B cell (primary cell): ENCODE results near the gene FBXL4. TPM values are rescaled to one million over a fixed set of nuclear protein-coding genes. Genes with fewer than 3 reads are reported as not detected.

Experiments used
- ATAC-seq: fragments of 200-7000 bp; cut with Tn5 transposase; one replicate; pipeline ENCODE4 v1.10.0; 2021; ENCODE audit warnings: low read depth, mild to moderate bottlenecking, moderate number of reproducible peaks, moderate library complexity
- CTCF ChIA-PET: fragments of 350-600 bp; sonication (Branson Sonifier 250); formaldehyde crosslinking; loops from one replicate; lab custom pipeline; 2021; ENCODE audit warnings: antibody characterized with exemption, inconsistent platforms; lab: Charles Lee
- POLR2A ChIA-PET: fragments of 350-600 bp; sonication (Branson Sonifier 250); formaldehyde crosslinking; loops from one replicate; lab custom pipeline; 2021; ENCODE audit warnings: antibody characterized with exemption; lab: Charles Lee
- DNase-seq: peaks from one replicate; pipeline ENCODE4 v3.0.0; 2013
- H2AFZ ChIP-seq: 2 replicates; pipeline ENCODE4 v1.6.1; 2012; ENCODE audit warnings: mild to moderate bottlenecking, low read depth, low read length; ENCODE audit not compliant: insufficient read depth, poor library complexity, severe bottlenecking
- H3K27ac ChIP-seq, 2 donors: 1 replicate in 1 of 2; 2 replicates in 1 of 2; pipeline ENCODE4 v1.5.1; 2012 to 2013; ENCODE audit warnings: low read length in 2 of 2, mild to moderate bottlenecking in 2 of 2, moderate library complexity in 1 of 2
- H3K27me3 ChIP-seq, 4 experiments: fragments of 200-600 bp in 1 of 4; sonication (generic) in 1 of 4; replicated peaks in 1 of 4; 1 replicate in 2 of 4; 2 replicates in 2 of 4; pipeline versions ENCODE4 v1.6.1 to v1.7.0; 2013 to 2016; ENCODE audit warnings: low read length in 3 of 4, mild to moderate bottlenecking in 2 of 4, mixed read lengths in 1 of 4, moderate library complexity in 1 of 4; ENCODE audit not compliant: insufficient read depth in 4 of 4, control insufficient read depth in 3 of 4; ENCODE audit errors: control extremely low read depth in 1 of 4
- H3K36me3 ChIP-seq, 2 experiments: replicated peaks in 1 of 2; 1 replicate in 1 of 2; 2 replicates in 1 of 2; pipeline versions ENCODE4 v1.6.1 to v1.7.1; 2013; ENCODE audit warnings: low read length in 1 of 2; ENCODE audit not compliant: insufficient read depth in 2 of 2, control insufficient read depth in 1 of 2; ENCODE audit errors: control extremely low read depth in 1 of 2, extremely low read depth in 1 of 2
- H3K4me1 ChIP-seq, 2 donors: fragments of 200-600 bp in 1 of 2; sonication (generic) in 1 of 2; 1 replicate in 1 of 2; 2 replicates in 1 of 2; pipeline versions ENCODE4 v1.5.1 to v1.6.1; 2013 to 2017; ENCODE audit warnings: low read length in 2 of 2; ENCODE audit not compliant: control insufficient read depth in 2 of 2, insufficient read depth in 2 of 2
- H3K4me2 ChIP-seq: replicated peaks from 2 replicates; pipeline ENCODE3; 2012; ENCODE audit warnings: mild to moderate bottlenecking, low read depth, low read length; ENCODE audit not compliant: poor library complexity, severe bottlenecking
- H3K4me3 ChIP-seq, 5 experiments: fragments of 200-600 bp in 1 of 5; sonication (generic) in 1 of 5; 1 replicate in 3 of 5; 2 replicates in 2 of 5; pipeline versions ENCODE4 v1.5.1 to v1.7.0; 2011 to 2016; ENCODE audit warnings: low read length in 4 of 5, mild to moderate bottlenecking in 4 of 5, low read depth in 2 of 5, control low read depth in 1 of 5, moderate library complexity in 1 of 5; ENCODE audit not compliant: insufficient read depth in 1 of 5; ENCODE audit errors: control extremely low read depth in 1 of 5, extremely low read depth in 1 of 5
- H3K79me2 ChIP-seq: fragments of 200-600 bp; sonication (generic); one replicate; pipeline ENCODE4 v1.6.0; 2016; ENCODE audit warnings: low read length; ENCODE audit not compliant: control insufficient read depth, insufficient read depth
- H3K9ac ChIP-seq: fragments of 200-600 bp; sonication (generic); 2 replicates; pipeline ENCODE4 v1.6.1; 2017; ENCODE audit warnings: mild to moderate bottlenecking, low read length, moderate library complexity
- H3K9me3 ChIP-seq, 3 donors: one replicate each; pipeline versions ENCODE4 v1.6.1 to v1.7.1; 2013; ENCODE audit warnings: low read length in 2 of 3; ENCODE audit not compliant: control insufficient read depth in 2 of 3, insufficient read depth in 1 of 3; ENCODE audit errors: control extremely low read depth in 1 of 3
- H4K20me1 ChIP-seq: 2 replicates; pipeline ENCODE4 v1.6.0; 2012; ENCODE audit warnings: mild to moderate bottlenecking, low read length; ENCODE audit not compliant: insufficient read depth, control insufficient read depth, poor library complexity, severe bottlenecking
- H3K27ac Mint-ChIP-seq: one replicate; pipeline ENCODE4 v1.8.0; 2021; ENCODE audit warnings: mixed read lengths
- H3K27me3 Mint-ChIP-seq: one replicate; pipeline ENCODE4 v1.8.0; 2021; ENCODE audit warnings: mixed read lengths
- H3K4me1 Mint-ChIP-seq: one replicate; pipeline ENCODE4 v1.8.0; 2021; ENCODE audit warnings: mixed read lengths
- H3K4me3 Mint-ChIP-seq: one replicate; pipeline ENCODE4 v1.8.0; 2021; ENCODE audit warnings: mixed read lengths
- H3K9me3 Mint-ChIP-seq: one replicate; pipeline ENCODE4 v1.8.0; 2022; ENCODE audit warnings: mixed read lengths; ENCODE audit not compliant: insufficient read depth
- EZH2 ChIP-seq: IDR thresholded peaks from 2 replicates; pipeline ENCODE4 v1.6.1; 2012; ENCODE audit warnings: borderline replicate concordance, low read depth, mild to moderate bottlenecking, moderate library complexity, low read length; ENCODE audit not compliant: insufficient read depth, poor library complexity, severe bottlenecking
- WGBS: methylation state at CpG from one replicate; pipeline ENCODE4 v1.1.5; 2013; ENCODE audit warnings: missing lambda C conversion rate; ENCODE audit not compliant: insufficient coverage; 5-methylcytosine and 5-hydroxymethylcytosine counted together
- intact Hi-C: fragments of 100-400 bp; cut with micrococcal nuclease; formaldehyde crosslinking; loops from one replicate; pipeline ENCODE4 v1.10.0; 2022
- polyA plus RNA-seq: library from polyadenylated mRNA; depleted of rRNA; stranded (reverse); fragments of >200 nt; gene quantifications from 2 replicates; pipeline ENCODE4 v1.2.3, GENCODE V29; 2012
- total RNA-seq, 2 donors: library from RNA; stranded (reverse); fragments of 120-200 nt in 1 of 2; gene quantifications; 1 replicate in 1 of 2; 2 replicates in 1 of 2; pipeline versions ENCODE4 v1.2.3 to v1.2.4, GENCODE V29; 2013 to 2022
- TF ChIP-seq, protein P1 (sequence below): fragments of 200-600 bp; IDR thresholded peaks from one replicate; pipeline ENCODE4 v1.8.0; 2022; ENCODE audit warnings: antibody characterized with exemption, mild to moderate bottlenecking

The FBXL4 gene
- total and polyA plus RNA-seq, 2 donors (not counting 1 experiment from before 2014, with no cell fraction given), result 9.2 to 22.0 TPM

DNA sequence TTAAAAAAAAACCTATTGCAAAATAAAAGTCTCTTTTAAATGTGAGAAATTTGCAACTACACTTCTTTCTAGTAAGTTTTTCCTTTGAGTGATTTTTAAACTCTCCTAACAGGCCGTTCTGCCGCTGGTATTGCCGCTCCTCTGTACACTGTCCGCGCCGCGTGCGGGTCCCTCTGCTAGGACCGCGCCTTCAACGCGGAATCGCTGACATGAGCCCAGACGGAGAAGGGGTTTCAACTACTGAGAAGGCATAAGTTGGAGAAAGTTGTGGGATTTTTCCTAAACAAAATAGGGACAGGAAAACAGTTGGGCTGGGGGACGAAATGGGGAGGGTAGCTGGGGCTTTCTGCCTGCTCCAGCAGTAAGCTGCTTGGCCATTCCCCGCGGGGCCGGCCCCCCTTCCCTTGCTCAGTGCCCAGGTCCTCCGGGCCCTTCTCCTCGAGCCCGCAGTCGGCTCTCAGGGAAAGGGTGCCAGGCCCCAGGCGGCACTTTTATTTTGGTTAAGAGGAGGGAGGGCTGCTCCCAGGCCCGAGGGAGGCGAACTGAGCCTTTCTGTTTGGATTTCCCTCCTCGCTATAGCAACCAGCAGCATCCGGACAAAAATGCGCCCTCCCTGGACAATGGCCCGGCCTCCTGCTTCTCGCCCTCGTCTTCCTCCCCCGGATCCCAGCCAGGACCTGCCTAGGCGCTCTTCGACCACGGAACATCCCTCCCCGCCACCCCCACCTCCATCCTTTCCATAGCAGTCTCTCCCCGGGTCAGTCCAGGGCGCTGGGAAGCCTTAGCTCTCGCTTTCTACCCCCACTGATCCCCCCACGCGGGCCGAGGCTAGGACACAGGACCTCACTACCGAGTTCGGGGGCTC is 120.2 kb downstream of the FBXL4 start:
- Mint-ChIP-seq H3K9me3 (no peaks in the 10 kb centered on the region), H3K27ac (no peak overlapping the region), H3K4me1 (peaks cover 37% of the 10 kb centered on the region), H3K27me3 (peaks cover 73% of the 10 kb centered on the region), H3K4me3 (no peak overlapping the region)
- H3K9me3 ChIP-seq, result peaks cover 0 to 50% (median 0%) of the 10 kb centered on the region in 3 donors
- no peak overlapping the region for H3K4me3 ChIP-seq
- H2AFZ ChIP-seq, result no peak overlapping the region
- intact Hi-C loops, result loop anchor here (5.0 kb wide), 1 partner anchor 785 kb away; no protein-coding TSS in a partner anchor
- H3K79me2 ChIP-seq, result no peaks in the 10 kb centered on the region
- peaks cover 30 to 55% of the 10 kb centered on the region in 2 donors for H3K4me1 ChIP-seq
- DNase-seq, result peak; percentile 17
- no peak overlapping the region for H3K9ac ChIP-seq
- WGBS, result 10% methylated on average over 34 of the region's 44 CpGs
- H3K4me2 ChIP-seq, result peak overlapping the region; percentile 22
- no peak for TF ChIP-seq EZH2
- TF ChIP-seq, protein P1, sequence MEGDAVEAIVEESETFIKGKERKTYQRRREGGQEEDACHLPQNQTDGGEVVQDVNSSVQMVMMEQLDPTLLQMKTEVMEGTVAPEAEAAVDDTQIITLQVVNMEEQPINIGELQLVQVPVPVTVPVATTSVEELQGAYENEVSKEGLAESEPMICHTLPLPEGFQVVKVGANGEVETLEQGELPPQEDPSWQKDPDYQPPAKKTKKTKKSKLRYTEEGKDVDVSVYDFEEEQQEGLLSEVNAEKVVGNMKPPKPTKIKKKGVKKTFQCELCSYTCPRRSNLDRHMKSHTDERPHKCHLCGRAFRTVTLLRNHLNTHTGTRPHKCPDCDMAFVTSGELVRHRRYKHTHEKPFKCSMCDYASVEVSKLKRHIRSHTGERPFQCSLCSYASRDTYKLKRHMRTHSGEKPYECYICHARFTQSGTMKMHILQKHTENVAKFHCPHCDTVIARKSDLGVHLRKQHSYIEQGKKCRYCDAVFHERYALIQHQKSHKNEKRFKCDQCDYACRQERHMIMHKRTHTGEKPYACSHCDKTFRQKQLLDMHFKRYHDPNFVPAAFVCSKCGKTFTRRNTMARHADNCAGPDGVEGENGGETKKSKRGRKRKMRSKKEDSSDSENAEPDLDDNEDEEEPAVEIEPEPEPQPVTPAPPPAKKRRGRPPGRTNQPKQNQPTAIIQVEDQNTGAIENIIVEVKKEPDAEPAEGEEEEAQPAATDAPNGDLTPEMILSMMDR, result no peak
- H4K20me1 ChIP-seq, result no peaks in the 10 kb centered on the region
- ChIA-PET CTCF (interaction anchor here (0.7 to 0.9 kb wide), 2 partner anchors 18 to 80 kb away, joined by 3 read pairs; no protein-coding TSS in a partner anchor), POLR2A (no interaction called here)
- ATAC-seq, result no peak
- H3K36me3 ChIP-seq, result no peaks in the 10 kb centered on the region
- peaks cover 5 to 91% (median 79%) of the 10 kb centered on the region in 4 experiments for H3K27me3 ChIP-seq
- H3K27ac ChIP-seq, result no peak overlapping the region
